G401.6 (cell line): Measurements from ENCODE around the gene TERT.

Experiments
- FAIRE-seq: peaks from 2 replicates; lab custom pipeline; 2012; peaks lifted over from hg19 to GRCh38; lab: Jason Lieb, UNC

Gene TERT

GRCh38 chr5:1318659-1319251 is 23.9 kb upstream of the TERT start:
- no peak for FAIRE-seq

- FAIRE-seq: no peak
These were observed 23.2 kb upstream of the TERT start for GRCh38 chr5:1317921-1318565.

GRCh38 chr5:1316588-1317340 is 21.9 kb upstream of the TERT start:
- no peak for FAIRE-seq

- no peak for FAIRE-seq
These were observed 21.1 kb upstream of the TERT start for GRCh38 chr5:1315709-1316587.

GRCh38 chr5:1315018-1315708 is 20.3 kb upstream of the TERT start:
- FAIRE-seq: no peak

GRCh38 chr5:1314564-1314982 is 19.7 kb upstream of the TERT start:
- no peak for FAIRE-seq

- FAIRE-seq: no peak
These were observed 18.3 kb upstream of the TERT start for GRCh38 chr5:1312993-1313833.

- FAIRE-seq: no peak
These were observed 17.3 kb upstream of the TERT start for GRCh38 chr5:1312206-1312605.

- no peak for FAIRE-seq
These were observed 16.7 kb upstream of the TERT start for GRCh38 chr5:1311439-1312055.

- FAIRE-seq: no peak
These were observed 15.2 kb upstream of the TERT start for GRCh38 chr5:1310118-1310517.

- FAIRE-seq: no peak
These were observed 9.2 kb upstream of the TERT start for GRCh38 chr5:1304033-1304432.

- no peak for FAIRE-seq
These were observed 7.4 kb upstream of the TERT start for GRCh38 chr5:1302258-1302657.

- FAIRE-seq: no peak
These were observed 5.8 kb upstream of the TERT start for GRCh38 chr5:1300581-1301083.

- FAIRE-seq: no peak
These were observed 5.1 kb upstream of the TERT start for GRCh38 chr5:1299961-1300360.

GRCh38 chr5:1299511-1299850 is 4.6 kb upstream of the TERT start:
- no peak for FAIRE-seq

- FAIRE-seq: no peak
These were observed 4.0 kb upstream of the TERT start for GRCh38 chr5:1298723-1299510.

GRCh38 chr5:1298067-1298551 is 3.2 kb upstream of the TERT start:
- no peak for FAIRE-seq

GRCh38 chr5:1297243-1297642 is 2.4 kb upstream of the TERT start:
- FAIRE-seq: no peak

- FAIRE-seq: no peak
These were observed 776 bp upstream of the TERT start for GRCh38 chr5:1295650-1296037.
